ENCODE data around the gene APOB. TPM values are rescaled to one million over a fixed set of nuclear protein-coding genes. Genes with fewer than 3 reads are reported as not detected.

APOB gene
- total and polyA plus RNA-seq, 2 of the 13 experiments (the other 11 are each of a cell fraction or from before 2014, with no cell fraction given) = 1,569 to 2,515 TPM

DNA sequence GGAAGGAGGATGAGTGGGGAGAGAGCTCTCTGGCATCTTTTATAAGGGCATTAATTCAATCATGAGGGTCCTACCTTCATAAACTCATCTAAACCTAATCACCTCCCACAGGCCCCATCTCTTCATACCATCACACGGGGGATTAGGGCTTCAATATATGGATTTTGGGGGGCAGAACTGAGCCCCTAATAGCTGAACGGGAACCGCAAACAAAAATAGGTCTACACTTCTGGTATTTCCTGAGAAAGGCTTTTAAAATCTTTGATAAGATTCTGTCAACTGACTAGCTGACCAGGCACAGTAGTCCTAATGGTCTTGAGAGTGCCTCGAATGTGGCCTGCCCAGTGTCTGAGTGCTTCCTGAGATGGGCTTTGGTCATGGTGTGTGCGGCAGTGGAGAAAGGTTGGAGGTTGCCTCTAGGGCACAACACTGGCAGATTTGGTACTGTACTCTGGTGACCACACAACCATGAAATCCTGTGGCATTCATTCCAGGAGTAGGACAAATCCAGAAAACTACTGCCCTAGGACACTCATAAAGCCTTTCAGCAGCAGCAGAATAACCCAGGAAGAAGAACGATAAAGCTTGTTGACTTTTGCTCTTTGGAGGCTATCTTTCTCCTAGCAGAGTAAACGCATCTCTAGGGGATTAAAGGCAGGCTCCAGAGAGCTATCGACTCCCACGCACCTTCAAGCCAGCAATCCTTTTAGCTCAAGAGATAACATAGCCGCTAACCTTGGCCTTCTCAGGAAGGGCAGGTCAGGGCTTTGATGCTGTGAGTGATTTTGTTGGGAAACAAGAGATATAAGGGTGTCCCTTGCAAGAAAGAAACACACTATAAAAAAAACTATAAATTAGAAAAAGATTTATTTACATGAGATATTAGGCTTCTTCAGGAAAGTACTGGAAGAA, 12.3 kb upstream of the APOB start (continued):
- TF ChIP-seq ZNF713 (CRISPR knock-in tag; IDR thresholded peaks at IDR 0.05) (peak; percentile 74), ZNF543 (CRISPR knock-in tag; IDR thresholded peaks at IDR 0.05) (peak; percentile 88), ZNF761 (CRISPR knock-in tag; conservative IDR thresholded peaks at IDR 0.05) (peak; percentile 67), SOX5 (CRISPR knock-in tag; IDR thresholded peaks at IDR 0.05; ENCODE audit: borderline replicate concordance) (peak; percentile 97), ATF7 (IDR thresholded peaks at IDR 0.05) (no peak), ATF7 (CRISPR knock-in tag; IDR thresholded peaks at IDR 0.05) (peak; percentile 69; the same call in 1 of the 2 replicates), ZNF451 (CRISPR knock-in tag; IDR thresholded peaks at IDR 0.05) (no peak), NR2F1 (CRISPR knock-in tag; IDR thresholded peaks at IDR 0.05) (peak; percentile 99), ZNF382 (CRISPR knock-in tag; IDR thresholded peaks at IDR 0.05; ENCODE audit: borderline replicate concordance) (no peak), ZNF205 (CRISPR knock-in tag; IDR thresholded peaks at IDR 0.05) (peak; percentile 96), TBX3 (IDR thresholded peaks at IDR 0.05; ENCODE audit: borderline replicate concordance) (peak; percentile 97), ZFP36L1 (CRISPR knock-in tag; IDR thresholded peaks at IDR 0.05) (peak; percentile 88), NCOA2 (CRISPR knock-in tag; IDR thresholded peaks at IDR 0.05) (peak; percentile 100), ZNF24 (IDR thresholded peaks at IDR 0.05) (no peak), ZBTB3 (CRISPR knock-in tag; IDR thresholded peaks at IDR 0.05; ENCODE audit: borderline replicate concordance, low read depth) (peak; percentile 87; the same call in 1 of the 2 replicates), JDP2 (CRISPR knock-in tag; IDR thresholded peaks at IDR 0.05; ENCODE audit: borderline replicate concordance) (peak; percentile 55; the same call in 1 of the 2 replicates), ZNF781 (CRISPR knock-in tag; IDR thresholded peaks at IDR 0.05; ENCODE audit: borderline replicate concordance, not compliant biosample characterization) (peak; percentile 42), REPIN1 (CRISPR knock-in tag; IDR thresholded peaks at IDR 0.05; ENCODE audit: borderline replicate concordance, low read depth) (0 out of 2 replicates have a peak, but pooled peaks have one; percentile 77), POLR2A (IDR thresholded peaks at IDR 0.05; ENCODE audit: insufficient read depth in 1 of 2, low read depth in 2 of 2, low read length in 2 of 2) (peak in 1 of 2 experiments; percentile 41; a peak in 1 of 4 replicates), SAP130 (CRISPR knock-in tag; IDR thresholded peaks at IDR 0.05; ENCODE audit: low read depth) (peak; percentile 94), ZSCAN9 (CRISPR knock-in tag; IDR thresholded peaks at IDR 0.05; ENCODE audit: borderline replicate concordance) (peak; percentile 98)
- TF ChIP-seq, protein P1, sequence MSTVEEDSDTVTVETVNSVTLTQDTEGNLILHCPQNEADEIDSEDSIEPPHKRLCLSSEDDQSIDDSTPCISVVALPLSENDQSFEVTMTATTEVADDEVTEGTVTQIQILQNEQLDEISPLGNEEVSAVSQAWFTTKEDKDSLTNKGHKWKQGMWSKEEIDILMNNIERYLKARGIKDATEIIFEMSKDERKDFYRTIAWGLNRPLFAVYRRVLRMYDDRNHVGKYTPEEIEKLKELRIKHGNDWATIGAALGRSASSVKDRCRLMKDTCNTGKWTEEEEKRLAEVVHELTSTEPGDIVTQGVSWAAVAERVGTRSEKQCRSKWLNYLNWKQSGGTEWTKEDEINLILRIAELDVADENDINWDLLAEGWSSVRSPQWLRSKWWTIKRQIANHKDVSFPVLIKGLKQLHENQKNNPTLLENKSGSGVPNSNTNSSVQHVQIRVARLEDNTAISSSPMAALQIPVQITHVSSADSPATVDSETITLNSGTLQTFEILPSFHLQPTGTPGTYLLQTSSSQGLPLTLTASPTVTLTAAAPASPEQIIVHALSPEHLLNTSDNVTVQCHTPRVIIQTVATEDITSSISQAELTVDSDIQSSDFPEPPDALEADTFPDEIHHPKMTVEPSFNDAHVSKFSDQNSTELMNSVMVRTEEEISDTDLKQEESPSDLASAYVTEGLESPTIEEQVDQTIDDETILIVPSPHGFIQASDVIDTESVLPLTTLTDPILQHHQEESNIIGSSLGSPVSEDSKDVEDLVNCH (CRISPR knock-in tag; IDR thresholded peaks at IDR 0.05) = 0 out of 2 replicates have a peak, but pooled peaks have one; percentile 14
- TF ChIP-seq, protein P2, sequence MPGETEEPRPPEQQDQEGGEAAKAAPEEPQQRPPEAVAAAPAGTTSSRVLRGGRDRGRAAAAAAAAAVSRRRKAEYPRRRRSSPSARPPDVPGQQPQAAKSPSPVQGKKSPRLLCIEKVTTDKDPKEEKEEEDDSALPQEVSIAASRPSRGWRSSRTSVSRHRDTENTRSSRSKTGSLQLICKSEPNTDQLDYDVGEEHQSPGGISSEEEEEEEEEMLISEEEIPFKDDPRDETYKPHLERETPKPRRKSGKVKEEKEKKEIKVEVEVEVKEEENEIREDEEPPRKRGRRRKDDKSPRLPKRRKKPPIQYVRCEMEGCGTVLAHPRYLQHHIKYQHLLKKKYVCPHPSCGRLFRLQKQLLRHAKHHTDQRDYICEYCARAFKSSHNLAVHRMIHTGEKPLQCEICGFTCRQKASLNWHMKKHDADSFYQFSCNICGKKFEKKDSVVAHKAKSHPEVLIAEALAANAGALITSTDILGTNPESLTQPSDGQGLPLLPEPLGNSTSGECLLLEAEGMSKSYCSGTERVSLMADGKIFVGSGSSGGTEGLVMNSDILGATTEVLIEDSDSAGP (CRISPR knock-in tag; IDR thresholded peaks at IDR 0.05; ENCODE audit: borderline replicate concordance) = peak; percentile 66
- TF ChIP-seq, protein P3, sequence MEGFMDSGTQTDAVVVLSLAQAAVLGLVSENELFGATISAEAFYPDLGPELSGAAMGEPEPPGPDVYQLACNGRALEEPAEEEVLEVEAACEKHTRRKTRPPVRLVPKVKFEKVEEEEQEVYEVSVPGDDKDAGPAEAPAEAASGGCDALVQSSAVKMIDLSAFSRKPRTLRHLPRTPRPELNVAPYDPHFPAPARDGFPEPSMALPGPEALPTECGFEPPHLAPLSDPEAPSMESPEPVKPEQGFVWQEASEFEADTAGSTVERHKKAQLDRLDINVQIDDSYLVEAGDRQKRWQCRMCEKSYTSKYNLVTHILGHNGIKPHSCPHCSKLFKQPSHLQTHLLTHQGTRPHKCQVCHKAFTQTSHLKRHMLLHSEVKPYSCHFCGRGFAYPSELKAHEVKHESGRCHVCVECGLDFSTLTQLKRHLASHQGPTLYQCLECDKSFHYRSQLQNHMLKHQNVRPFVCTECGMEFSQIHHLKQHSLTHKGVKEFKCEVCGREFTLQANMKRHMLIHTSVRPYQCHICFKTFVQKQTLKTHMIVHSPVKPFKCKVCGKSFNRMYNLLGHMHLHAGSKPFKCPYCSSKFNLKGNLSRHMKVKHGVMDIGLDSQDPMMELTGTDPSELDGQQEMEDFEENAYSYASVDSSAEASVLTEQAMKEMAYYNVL (CRISPR knock-in tag; IDR thresholded peaks at IDR 0.05; ENCODE audit: borderline replicate concordance) = peak; percentile 99

Measured in HepG2 (cell line).